ENCODE measurements around the gene RBMX2. TPM values are rescaled to one million over a fixed set of nuclear protein-coding genes. Genes with fewer than 3 reads are reported as not detected.
"Not testable (repeated sequence)": the region's sequence is repeated elsewhere in the genome, so short reads cannot be mapped to it uniquely, and the experiment has no call there.

RBMX2 gene
- total RNA-seq (2014; rRNA removed; shearing (Covaris generic)), result 30.2 and 30.6 TPM in 2 replicates

- DNase-seq, result peak; percentile 67 to 80
- H3K27ac ChIP-seq, result peak within 1 kb of the TSS; percentile 64
- no peaks in the 10 kb centered on the region for H3K27me3 ChIP-seq
These were observed at the start of gene RBMX2 for GRCh38 chrX:130401415-130402207. RBMX2 (plus strand) TSS chrX:130401987; CDS start chrX:130402033, 46 bp downstream.

DNA sequence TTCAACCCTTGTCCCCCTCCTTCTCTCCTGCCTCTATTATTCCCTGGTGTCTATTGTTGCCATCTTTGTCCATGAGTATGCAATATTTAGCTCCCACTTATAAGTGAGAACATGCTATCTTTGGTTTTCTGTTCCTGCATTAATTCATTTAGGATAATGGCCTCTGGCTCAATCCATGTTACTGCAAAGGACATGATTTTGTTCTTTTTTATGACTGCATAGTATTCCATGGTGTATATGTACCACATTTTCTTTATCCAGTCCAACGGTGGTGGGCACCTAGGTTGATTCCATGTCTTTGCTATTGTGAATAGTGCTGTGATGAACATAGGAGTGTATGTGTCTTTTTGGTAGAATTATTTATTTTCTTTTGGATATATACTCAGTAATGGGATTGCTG, 49.7 kb upstream of the RBMX2 start:
- not testable (repeated sequence) for H3K36me3 ChIP-seq; H3K4me1 ChIP-seq; H3K27ac ChIP-seq; H3K27me3 ChIP-seq; H3K4me3 ChIP-seq; H3K9me3 ChIP-seq (replicated peaks); DNase-seq

More at GRCh38 chrX:130401415-130402207, at the start of gene RBMX2:
- no peaks in the 10 kb centered on the region for H3K9me3 ChIP-seq (replicated peaks)
- H3K4me3 ChIP-seq, result peak within 1 kb of the TSS; percentile 73
- H3K4me1 ChIP-seq, result no peaks in the 10 kb centered on the region
- no peaks in the 10 kb centered on the region for H3K36me3 ChIP-seq

GRCh38 chrX:130376077-130376476, 25.7 kb upstream of the RBMX2 start:
- H3K4me3 ChIP-seq, result no peak overlapping the region
- no peaks in the 10 kb centered on the region for H3K4me1 ChIP-seq
- H3K36me3 ChIP-seq, result no peaks in the 10 kb centered on the region
- H3K9me3 ChIP-seq (replicated peaks), result no peaks in the 10 kb centered on the region
- no peak for DNase-seq
- H3K27me3 ChIP-seq, result no peaks in the 10 kb centered on the region
- H3K27ac ChIP-seq, result no peak overlapping the region

- Histone ChIP-seq H3K36me3 (no peaks in the 10 kb centered on the region), H3K4me3 (no peak overlapping the region), H3K27me3 (no peaks in the 10 kb centered on the region), H3K27ac (no peak overlapping the region), H3K4me1 (no peaks in the 10 kb centered on the region), H3K9me3 (replicated peaks) (no peaks in the 10 kb centered on the region)
- DNase-seq, result peak in 1 of 2 experiments; percentile 31
These were observed 23.6 kb upstream of the RBMX2 start for GRCh38 chrX:130378024-130378669.

DNA sequence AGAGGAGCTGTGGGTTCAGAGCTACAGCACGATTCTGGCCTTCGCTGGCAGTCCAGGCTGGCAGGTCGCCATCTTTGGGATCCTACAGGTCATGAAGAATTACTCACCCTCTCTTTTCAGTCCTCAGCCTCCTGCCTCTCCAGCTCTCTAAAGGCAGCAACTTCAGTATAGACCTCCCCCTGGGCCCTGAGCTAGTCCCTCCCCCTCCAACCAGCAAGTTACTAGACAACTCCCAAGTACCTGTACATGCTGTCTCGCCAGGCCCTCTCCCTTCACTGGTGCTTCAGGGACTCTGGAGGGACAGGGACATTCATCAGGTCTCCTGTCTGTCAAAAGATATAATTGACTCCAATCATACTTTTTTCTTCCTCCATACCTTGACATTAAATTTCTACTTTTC, 16.3 kb upstream of the RBMX2 start, which contains the start of gene GPR119:
Gene GPR119, minus strand, starts transcription at position 155 of the 400 bp plus-strand sequence. CDS start 227 bp downstream, outside the sequence.
- no peak for DNase-seq
- H3K4me3 ChIP-seq, result no peak within 1 kb of the TSS
- H3K36me3 ChIP-seq, result no peaks in the 10 kb centered on the region
- no peaks in the 10 kb centered on the region for H3K27me3 ChIP-seq
- H3K27ac ChIP-seq, result no peak within 1 kb of the TSS
- no peaks in the 10 kb centered on the region for H3K4me1 ChIP-seq
- no peaks in the 10 kb centered on the region for H3K9me3 ChIP-seq (replicated peaks)

DNA sequence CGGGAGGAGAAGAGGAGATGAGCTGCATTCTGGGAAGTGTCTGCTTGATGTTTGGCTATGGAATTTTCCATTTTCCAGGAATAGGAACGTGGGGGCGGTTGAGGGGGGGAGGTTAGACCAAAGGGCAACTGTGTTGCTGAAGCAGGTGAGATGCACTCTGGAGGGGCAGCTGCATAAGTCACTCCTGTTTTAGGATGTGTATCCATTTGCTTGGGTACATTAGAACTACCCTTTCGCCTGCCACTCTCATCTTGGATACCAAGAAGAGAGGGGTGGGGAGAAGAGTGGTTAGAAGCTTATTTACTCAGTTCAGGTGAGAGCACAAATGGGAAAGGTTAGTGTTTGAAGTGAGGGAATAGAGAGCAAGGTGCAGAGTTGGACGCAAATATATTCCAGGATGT, 15.4 kb upstream of the RBMX2 start:
- Histone ChIP-seq H3K4me1 (no peaks in the 10 kb centered on the region), H3K27me3 (no peaks in the 10 kb centered on the region), H3K36me3 (no peaks in the 10 kb centered on the region), H3K4me3 (no peak overlapping the region), H3K9me3 (replicated peaks) (no peaks in the 10 kb centered on the region), H3K27ac (no peak overlapping the region)
- no peak for DNase-seq

- Histone ChIP-seq H3K36me3 (no peaks in the 10 kb centered on the region), H3K27ac (no peak overlapping the region), H3K9me3 (replicated peaks) (no peaks in the 10 kb centered on the region), H3K4me3 (no peak overlapping the region), H3K4me1 (no peaks in the 10 kb centered on the region), H3K27me3 (no peaks in the 10 kb centered on the region)
- peak; percentile 40 to 66 for DNase-seq
These were observed 8.2 kb upstream of the RBMX2 start for GRCh38 chrX:130393451-130394074.

- H3K4me1 ChIP-seq, result no peaks in the 10 kb centered on the region
- no peaks in the 10 kb centered on the region for H3K36me3 ChIP-seq
- H3K27me3 ChIP-seq, result no peaks in the 10 kb centered on the region
- H3K27ac ChIP-seq, result no peak overlapping the region
- H3K4me3 ChIP-seq, result no peak overlapping the region
- DNase-seq, result peak; percentile 9 to 38
- no peaks in the 10 kb centered on the region for H3K9me3 ChIP-seq (replicated peaks)
These were observed 6.4 kb upstream of the RBMX2 start for GRCh38 chrX:130395341-130395740.

DNA sequence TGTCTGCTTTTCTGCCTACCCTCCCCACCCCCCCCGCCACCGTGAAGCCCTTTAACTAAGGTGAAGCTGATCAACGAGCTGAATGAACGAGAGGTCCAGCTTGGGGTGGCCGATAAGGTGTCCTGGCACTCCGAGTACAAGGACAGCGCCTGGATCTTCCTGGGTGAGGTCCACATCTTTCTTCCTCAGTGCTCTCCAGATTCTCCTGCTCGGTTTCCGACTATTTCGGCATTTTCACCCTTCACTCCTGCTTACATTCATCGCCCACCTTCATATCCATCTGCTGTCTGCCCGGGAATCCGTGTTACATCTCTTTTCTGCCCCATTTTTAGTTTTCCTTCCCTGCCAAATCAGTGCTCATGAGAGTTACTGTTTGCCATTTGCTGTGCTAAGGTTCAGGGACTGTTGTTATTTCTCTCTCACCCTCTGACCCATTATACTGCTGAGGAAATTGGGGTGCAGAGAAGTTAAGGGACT, 459 bp downstream of the RBMX2 start:
- Histone ChIP-seq H3K36me3 (no peaks in the 10 kb centered on the region), H3K27me3 (no peaks in the 10 kb centered on the region), H3K9me3 (replicated peaks) (no peaks in the 10 kb centered on the region), H3K4me3 (peak overlapping the region; percentile 73), H3K27ac (peak overlapping the region; percentile 64; the same call in 1 of the 2 replicates), H3K4me1 (no peaks in the 10 kb centered on the region)
- no peak for DNase-seq

GRCh38 chrX:130413415-130413814, 11.6 kb downstream of the RBMX2 start:
- Histone ChIP-seq H3K4me3 (no peak overlapping the region), H3K27me3 (no peaks in the 10 kb centered on the region), H3K4me1 (no peaks in the 10 kb centered on the region), H3K9me3 (replicated peaks) (no peaks in the 10 kb centered on the region), H3K36me3 (0 out of 2 replicates have a peak, but pooled peaks cover 3% of the 10 kb centered on the region), H3K27ac (no peak overlapping the region)
- DNase-seq, result no peak

DNA sequence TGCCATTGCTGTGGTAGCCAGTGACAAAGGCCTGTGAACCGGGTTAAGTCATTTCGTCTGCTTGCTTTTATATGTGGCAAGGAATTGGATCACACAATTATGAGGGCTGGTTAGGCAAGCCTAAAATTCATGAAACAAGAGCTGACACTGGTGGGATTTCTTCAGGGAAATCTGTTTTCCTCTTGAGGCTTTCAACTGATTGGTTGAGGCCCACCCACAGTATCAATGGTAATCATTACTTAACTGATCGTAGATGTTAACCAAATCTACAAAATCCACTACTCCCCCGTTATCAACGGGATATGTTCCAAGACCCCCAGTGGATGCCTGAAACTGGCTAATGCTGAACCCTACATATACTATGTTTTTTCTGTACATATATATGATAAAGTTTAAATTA, 13.0 kb downstream of the RBMX2 start:
- no peak for DNase-seq
- H3K27ac ChIP-seq, result no peak overlapping the region
- no peaks in the 10 kb centered on the region for H3K4me1 ChIP-seq
- H3K9me3 ChIP-seq (replicated peaks), result no peaks in the 10 kb centered on the region
- H3K4me3 ChIP-seq, result no peak overlapping the region
- no peaks in the 10 kb centered on the region for H3K27me3 ChIP-seq
- H3K36me3 ChIP-seq, result 0 out of 2 replicates have a peak, but pooled peaks cover 3% of the 10 kb centered on the region

DNA sequence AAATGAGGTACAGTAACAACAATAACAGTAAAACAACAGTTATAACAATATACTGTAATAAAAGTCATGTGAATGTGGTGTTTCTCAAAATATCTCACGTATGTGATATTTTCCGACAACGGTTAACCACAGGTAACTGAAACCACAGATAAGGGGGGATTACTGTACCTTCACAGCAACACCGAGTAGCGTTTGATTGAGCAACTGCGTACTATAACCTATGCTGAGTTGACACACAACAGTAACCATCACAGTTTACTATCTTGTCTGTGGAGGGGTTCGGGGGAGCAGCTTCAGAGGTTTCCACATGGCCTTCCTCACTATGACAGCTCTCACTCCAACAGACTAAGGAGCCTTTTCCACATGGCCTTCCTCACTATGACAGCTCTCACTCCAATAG, 13.4 kb downstream of the RBMX2 start:
- H3K4me3 ChIP-seq, result no peak overlapping the region
- no peak overlapping the region for H3K27ac ChIP-seq
- no peak for DNase-seq
- H3K36me3 ChIP-seq, result 0 out of 2 replicates have a peak, but pooled peaks cover 3% of the 10 kb centered on the region
- no peaks in the 10 kb centered on the region for H3K4me1 ChIP-seq
- H3K9me3 ChIP-seq (replicated peaks), result no peaks in the 10 kb centered on the region
- H3K27me3 ChIP-seq, result no peaks in the 10 kb centered on the region

DNA sequence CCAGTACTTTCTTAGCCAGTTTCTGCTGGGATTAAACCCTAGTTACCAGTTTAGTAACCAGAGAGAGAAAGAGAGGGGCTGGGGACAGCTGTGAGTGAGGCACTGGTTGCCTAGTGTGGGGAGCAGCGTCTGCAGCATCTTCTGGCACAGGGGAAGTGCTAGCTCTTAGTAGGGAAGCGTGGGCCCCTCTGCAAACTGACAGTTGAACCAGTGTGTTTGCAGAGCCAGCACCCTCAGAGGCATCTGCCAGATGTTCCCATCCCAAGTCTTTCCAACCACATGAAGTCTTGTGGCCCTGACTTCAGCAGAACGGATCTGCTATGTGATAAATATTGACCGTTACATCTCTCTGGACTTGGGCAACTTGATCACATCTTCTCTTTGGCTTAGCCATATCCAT, 15.0 kb downstream of the RBMX2 start:
- Histone ChIP-seq H3K4me1 (no peaks in the 10 kb centered on the region), H3K9me3 (replicated peaks) (no peaks in the 10 kb centered on the region), H3K36me3 (0 out of 2 replicates have a peak, but pooled peaks cover 3% of the 10 kb centered on the region), H3K27ac (no peak overlapping the region), H3K4me3 (no peak overlapping the region), H3K27me3 (no peaks in the 10 kb centered on the region)
- DNase-seq, result no peak

DNA sequence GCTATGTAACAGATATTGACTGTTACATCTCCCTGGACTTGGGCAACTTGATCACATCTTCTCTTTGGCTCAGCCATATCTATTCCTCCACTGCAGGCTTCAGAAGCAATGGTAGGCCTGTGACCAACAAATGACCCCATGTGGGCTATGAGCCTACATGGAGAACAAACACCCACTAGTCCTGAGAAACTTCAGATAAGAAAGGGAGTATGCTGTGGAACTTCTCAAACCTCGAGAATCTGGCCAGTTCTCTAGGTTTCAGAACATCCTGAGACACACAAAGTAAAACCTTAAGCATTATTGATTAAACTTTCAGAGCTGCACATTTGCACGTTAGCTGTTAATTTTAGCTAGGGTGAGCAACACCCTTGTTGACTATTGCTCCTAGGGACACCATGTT, 16.3 kb downstream of the RBMX2 start:
- Histone ChIP-seq H3K9me3 (replicated peaks) (no peaks in the 10 kb centered on the region), H3K36me3 (no peaks in the 10 kb centered on the region), H3K27me3 (no peaks in the 10 kb centered on the region), H3K4me3 (no peak overlapping the region), H3K27ac (no peak overlapping the region), H3K4me1 (no peaks in the 10 kb centered on the region)
- DNase-seq, result no peak

DNA sequence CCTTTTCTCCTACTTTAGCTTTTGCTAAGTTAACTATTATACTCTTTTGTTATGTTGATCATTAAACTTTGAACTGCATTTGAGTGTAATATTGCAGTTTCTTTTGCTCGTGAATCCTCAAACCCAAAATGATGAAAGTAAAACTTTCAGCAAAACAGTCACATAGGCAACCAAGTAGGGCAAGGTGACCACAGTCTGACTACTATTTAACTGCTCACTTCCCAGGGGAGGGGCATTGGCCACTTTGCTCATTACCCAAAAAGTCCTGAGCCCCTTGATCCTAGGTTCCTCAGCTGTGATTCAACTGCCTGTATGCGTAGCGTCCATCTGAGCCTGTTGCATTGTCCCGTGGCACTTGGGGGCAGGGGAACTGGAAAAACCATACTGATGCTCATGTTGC, 17.0 kb downstream of the RBMX2 start:
- no peaks in the 10 kb centered on the region for H3K27me3 ChIP-seq
- H3K36me3 ChIP-seq, result no peaks in the 10 kb centered on the region
- no peaks in the 10 kb centered on the region for H3K9me3 ChIP-seq (replicated peaks)
- no peaks in the 10 kb centered on the region for H3K4me1 ChIP-seq
- DNase-seq, result no peak
- no peak overlapping the region for H3K4me3 ChIP-seq
- no peak overlapping the region for H3K27ac ChIP-seq
